HepG2 (cell line): ENCODE data around the gene SRRM3. TPM values are rescaled to one million over a fixed set of nuclear protein-coding genes. Genes with fewer than 3 reads are reported as not detected.

Source experiments
- ATAC-seq: fragments of 200-7000 bp; cut with Tn5 transposase; 3 replicates; pipeline ENCODE4 v1.9.1; 2020; ENCODE audit warnings: mild to moderate bottlenecking, moderate library complexity
- BruUV-seq: library from RNA; stranded (reverse); fragments of 400-500 nt; replicated peaks from 2 replicates; lab custom pipeline; 2021; lab: Mats Ljungman, UMichigan
- CTCF ChIA-PET: fragments of 300-600 bp; formaldehyde crosslinking; extraction: SDS; loops from one replicate; lab custom pipeline; 2021; ENCODE audit warnings: low total read pairs, inconsistent platforms, low intra/inter-chr PET ratio; lab: Yijun Ruan, JAX
- POLR2A ChIA-PET: fragments of 350-600 bp; sonication (Branson Sonifier 250); formaldehyde crosslinking; loops from one replicate; lab custom pipeline; 2020; ENCODE audit warnings: antibody characterized with exemption, inconsistent platforms; lab: Yijun Ruan, JAX
- DNase-seq: peaks from one replicate; pipeline ENCODE4 v3.0.0-alpha.2; 2015; ENCODE audit warnings: low spot score
- FAIRE-seq: peaks from 3 replicates; lab custom pipeline; 2011; peaks lifted over from hg19 to GRCh38; lab: Jason Lieb, UNC
- H2AFZ ChIP-seq: one replicate; pipeline ENCODE4 v1.6.1; 2011; ENCODE audit warnings: low read length, inconsistent platforms
- H3K27ac ChIP-seq: fragments of 300-600 bp; 3 replicates; pipeline ENCODE4 v1.8.0; 2011; ENCODE audit warnings: mixed run types, mild to moderate bottlenecking, mixed read lengths, low read length, inconsistent platforms; ENCODE audit not compliant: insufficient read depth; ENCODE audit errors: extremely low read length
- H3K27me3 ChIP-seq, 2 experiments: fragments of 200-600 bp in 1 of 2; 2 replicates in 1 of 2; 3 replicates in 1 of 2; pipeline versions ENCODE4 v1.6.0 to v1.8.0; 2011; ENCODE audit warnings: low read length in 2 of 2, mild to moderate bottlenecking in 2 of 2, moderate library complexity in 2 of 2, inconsistent platforms in 1 of 2; ENCODE audit not compliant: insufficient read depth in 2 of 2, control insufficient read depth in 1 of 2
- H3K36me3 ChIP-seq, 2 experiments: fragments of 200-600 bp in 1 of 2; replicated peaks in 1 of 2; 2 replicates in 1 of 2; 3 replicates in 1 of 2; pipeline versions ENCODE4 v1.5.1 to v1.8.0; 2011; ENCODE audit warnings: low read length in 2 of 2, inconsistent platforms in 1 of 2; ENCODE audit not compliant: insufficient read depth in 2 of 2, control insufficient read depth in 1 of 2
- H3K4me1 ChIP-seq: 2 replicates; pipeline ENCODE4 v1.5.1; 2012; ENCODE audit warnings: low read length, inconsistent platforms; ENCODE audit not compliant: insufficient read depth
- H3K4me2 ChIP-seq: 2 replicates; pipeline ENCODE4 v1.6.0; 2011; ENCODE audit warnings: low read depth, low read length, inconsistent platforms
- H3K4me3 ChIP-seq, 3 experiments: fragments of 200-600 bp in 1 of 3; sonication (generic), shearing (Covaris generic) in 1 of 3; replicated peaks in 1 of 3; 2 replicates each; pipeline ENCODE4 v1.5.1; 2011 to 2016; ENCODE audit warnings: low read length in 3 of 3, inconsistent platforms in 2 of 3, low read depth in 2 of 3, mild to moderate bottlenecking in 2 of 3, control low read depth in 1 of 3, mixed read lengths in 1 of 3; ENCODE audit not compliant: insufficient read depth in 1 of 3
- H3K79me2 ChIP-seq: one replicate; pipeline ENCODE4 v1.6.1; 2011; ENCODE audit warnings: low read length, inconsistent platforms; ENCODE audit not compliant: insufficient read depth
- H3K9ac ChIP-seq: 2 replicates; pipeline ENCODE4 v1.6.0; 2011; ENCODE audit warnings: mild to moderate bottlenecking, low read depth, low read length, inconsistent platforms; ENCODE audit not compliant: insufficient read depth
- H3K9me3 ChIP-seq: 2 replicates; pipeline ENCODE4 v1.5.1; 2012; ENCODE audit warnings: mild to moderate bottlenecking, low read length
- H4K20me1 ChIP-seq: 2 replicates; pipeline ENCODE4 v1.6.0; 2011; ENCODE audit warnings: inconsistent platforms, mild to moderate bottlenecking, low read length, moderate library complexity; ENCODE audit not compliant: insufficient read depth
- BRCA1 ChIP-seq: sonication (generic); formaldehyde crosslinking; IDR thresholded peaks from 2 replicates; pipeline ENCODE4 v1.4.0; 2020; ENCODE audit warnings: missing genetic modification reagents
- CHD4 ChIP-seq: fragments of 200-600 bp; sonication (generic); IDR thresholded peaks from 2 replicates; pipeline ENCODE4 v1.7.0; 2017; ENCODE audit warnings: mild to moderate bottlenecking, low read length, borderline replicate concordance
- CSRNP2 ChIP-seq: sonication (generic); formaldehyde crosslinking; conservative IDR thresholded peaks from 2 replicates; pipeline ENCODE4 v1.8.0; 2022; ENCODE audit warnings: low read depth, missing genetic modification reagents
- GABPA ChIP-seq, 2 experiments: IDR thresholded peaks; 2 replicates each; pipeline ENCODE4 v1.6.1; 2011 to 2016; ENCODE audit warnings: low read depth in 2 of 2, low read length in 1 of 2, missing biosample characterization in 1 of 2, missing genetic modification characterization in 1 of 2
- HOXD1 ChIP-seq: sonication (generic); formaldehyde crosslinking; IDR thresholded peaks from 2 replicates; pipeline ENCODE4 v1.5.0; 2020; ENCODE audit warnings: missing genetic modification reagents
- MED13 ChIP-seq: sonication (generic); formaldehyde crosslinking; IDR thresholded peaks from 2 replicates; pipeline ENCODE4 v1.5.0; 2020; ENCODE audit warnings: missing genetic modification reagents
- MTF2 ChIP-seq: sonication (generic); formaldehyde crosslinking; IDR thresholded peaks from 2 replicates; pipeline ENCODE4 v1.5.0; 2020; ENCODE audit warnings: missing genetic modification reagents, borderline replicate concordance
- POGK ChIP-seq: sonication (generic); formaldehyde crosslinking; conservative IDR thresholded peaks from 2 replicates; pipeline ENCODE4 v1.8.0; 2022; ENCODE audit warnings: mild to moderate bottlenecking, moderate library complexity, missing genetic modification reagents
- SYNCRIP ChIP-seq: fragments of 200-400 bp; formaldehyde crosslinking; IDR thresholded peaks from 2 replicates; pipeline ENCODE4 v1.6.1; 2018; ENCODE audit warnings: mild to moderate bottlenecking, low read depth, low read length; ENCODE audit not compliant: insufficient read depth
- TBX2 ChIP-seq: sonication (generic); formaldehyde crosslinking; IDR thresholded peaks from 2 replicates; pipeline ENCODE4 v1.5.0; 2020; ENCODE audit warnings: missing genetic modification reagents, mild to moderate bottlenecking, borderline replicate concordance
- ZBTB38 ChIP-seq: sonication (generic); formaldehyde crosslinking; IDR thresholded peaks from 2 replicates; pipeline ENCODE4 v1.5.1; 2020; ENCODE audit warnings: mild to moderate bottlenecking, missing genetic modification reagents
- ZMYM3 ChIP-seq: sonication (generic); formaldehyde crosslinking; IDR thresholded peaks from 2 replicates; pipeline ENCODE4 v1.5.1; 2020; ENCODE audit warnings: mild to moderate bottlenecking, missing genetic modification reagents
- ZNF136 ChIP-seq: sonication (generic); formaldehyde crosslinking; IDR thresholded peaks from 2 replicates; pipeline ENCODE4 v1.8.1; 2022; ENCODE audit warnings: low read depth, mild to moderate bottlenecking, moderate library complexity, missing genetic modification reagents
- ZNF18 ChIP-seq: sonication (generic); formaldehyde crosslinking; IDR thresholded peaks from 2 replicates; pipeline ENCODE4 v1.8.0; 2022; ENCODE audit warnings: mild to moderate bottlenecking, missing genetic modification reagents; ENCODE audit not compliant: insufficient replicate concordance
- ZNF263 ChIP-seq: sonication (generic); formaldehyde crosslinking; IDR thresholded peaks from 2 replicates; pipeline ENCODE4 v1.4.0; 2020; ENCODE audit warnings: missing genetic modification reagents
- ZNF296 ChIP-seq: sonication (generic); formaldehyde crosslinking; conservative IDR thresholded peaks from 2 replicates; pipeline ENCODE4 v1.5.0; 2020; ENCODE audit warnings: mild to moderate bottlenecking, missing genetic modification reagents
- ZNF510 ChIP-seq: sonication (generic); formaldehyde crosslinking; IDR thresholded peaks from 2 replicates; pipeline ENCODE4 v1.4.0; 2020; ENCODE audit warnings: low read depth, mild to moderate bottlenecking, missing genetic modification reagents
- ZNF709 ChIP-seq: sonication (generic); formaldehyde crosslinking; IDR thresholded peaks from 2 replicates; pipeline ENCODE4 v1.5.0; 2020; ENCODE audit warnings: mild to moderate bottlenecking, missing genetic modification reagents
- ZNF773 ChIP-seq: sonication (generic); formaldehyde crosslinking; IDR thresholded peaks from 2 replicates; pipeline ENCODE4 v1.4.0; 2020; ENCODE audit warnings: missing genetic modification reagents, borderline replicate concordance
- ZZZ3 ChIP-seq: sonication (generic); formaldehyde crosslinking; IDR thresholded peaks from 2 replicates; pipeline ENCODE4 v1.4.0; 2020; ENCODE audit warnings: missing genetic modification reagents, mild to moderate bottlenecking, borderline replicate concordance
- WGBS: methylation state at CpG from one replicate; pipeline ENCODE4 v1.1.6; 2017; ENCODE audit warnings: low lambda C conversion rate; 5-methylcytosine and 5-hydroxymethylcytosine counted together
- in situ Hi-C: cut with HindIII; loops from 2 replicates; pipeline ENCODE4 v1.10.0; 2017; ENCODE audit warnings: low pct_unique_long_range_greater_than_20kb; ENCODE audit not compliant: extremely low pct_ligation_motif_present
- intact Hi-C: fragments of 100-400 bp; cut with micrococcal nuclease; formaldehyde crosslinking; loops from one replicate; pipeline ENCODE4 v1.10.0; 2022; ENCODE audit not compliant: unreplicated experiment
- polyA plus RNA-seq, 8 experiments: library from polyadenylated mRNA; depleted of rRNA in 3 of 8; stranded (reverse) in 7 of 8; unstranded in 1 of 8; fragments of >200 nt; fragmentation: Illumina TruSeq in 4 of 8; extraction: Trizol in 4 of 8; gene quantifications; 2 replicates each; pipeline versions ENCODE4 v1.2.1 to v1.2.3, GENCODE V29; 2011 to 2016; ENCODE audit warnings: low read depth in 4 of 8, missing spikeins in 1 of 8, mixed read lengths in 1 of 8; ENCODE audit not compliant: insufficient read depth in 1 of 8
- total RNA-seq, 5 experiments: library from RNA; depleted of rRNA; stranded (reverse); fragments of >200 nt; fragmentation: Illumina TruSeq; extraction: Trizol; gene quantifications; 2 replicates each; pipeline ENCODE4 v1.2.3, GENCODE V29; 2016; ENCODE audit warnings: low read depth in 1 of 5

SRRM3 gene
- total and polyA plus RNA-seq, 2 of the 13 experiments (the other 11 are each of a cell fraction or from before 2014, with no cell fraction given), result 0.13 to 0.54 TPM

- TF ChIP-seq TBX2 (CRISPR knock-in tag) (no peak), SYNCRIP (no peak), ZZZ3 (CRISPR knock-in tag) (no peak), ZNF709 (no peak)
- TF ChIP-seq, all 625 proteins: peak for 0
These were observed 20.6 kb downstream of the SRRM3 start (continued) for GRCh38 chr7:76222333-76222732.

- CTCF ChIA-PET, result no interaction called here
- FAIRE-seq (no peak), DNase-seq (no peak), ATAC-seq (no peak)
- no peak overlapping the region for H3K9ac ChIP-seq
- intact Hi-C loops, result no loop called here
- H3K4me3 ChIP-seq, result no peak overlapping the region
- no peaks in the 10 kb centered on the region for H3K9me3 ChIP-seq
- no peak overlapping the region for H3K27ac ChIP-seq
- H3K27me3 ChIP-seq, result peaks cover 0 to 4% of the 10 kb centered on the region in 2 experiments; a peak in 3 of 5 replicates
- POLR2A ChIA-PET, result no interaction called here
- WGBS, result 50% methylated on average over 5 of the region's 5 CpGs
- in situ Hi-C loops, result no loop called here
- H3K79me2 ChIP-seq, result no peaks in the 10 kb centered on the region
- H4K20me1 ChIP-seq, result 0 out of 2 replicates have a peak, but pooled peaks cover 6% of the 10 kb centered on the region
- H3K4me1 ChIP-seq, result peaks cover 18% of the 10 kb centered on the region
- no peaks in the 10 kb centered on the region for H3K36me3 ChIP-seq
- BruUV-seq, result no TSS peak
- H3K4me2 ChIP-seq, result no peak overlapping the region
- H2AFZ ChIP-seq, result no peak overlapping the region
- TF ChIP-seq ZBTB38 (CRISPR knock-in tag) (no peak), ZNF136 (CRISPR knock-in tag) (no peak), ZNF296 (CRISPR knock-in tag) (no peak), ZMYM3 (no peak), MTF2 (CRISPR knock-in tag) (no peak), POGK (no peak), ZNF773 (CRISPR knock-in tag) (no peak), TBX2 (CRISPR knock-in tag) (no peak), ZNF510 (CRISPR knock-in tag) (no peak), CHD4 (no peak), ZNF18 (CRISPR knock-in tag) (no peak), CSRNP2 (CRISPR knock-in tag) (no peak), BRCA1 (CRISPR knock-in tag) (no peak), ZNF263 (CRISPR knock-in tag) (no peak), HOXD1 (CRISPR knock-in tag) (no peak), MED13 (CRISPR knock-in tag) (no peak), GABPA (IDR thresholded peaks at IDR 0.05; ENCODE audit: low read depth, low read length) (no peak), GABPA (CRISPR knock-in tag; IDR thresholded peaks at IDR 0.05; ENCODE audit: low read depth) (no peak)
These were observed 21.1 kb downstream of the SRRM3 start for GRCh38 chr7:76222839-76223238.
